Heart right ventricle (tissue), 16 donors: ENCODE measurements around the gene AKR1E2. TPM values are rescaled to one million over a fixed set of nuclear protein-coding genes. Genes with fewer than 3 reads are reported as not detected.

ENCODE experiments used
- ATAC-seq, 8 donors: fragments of 200-7000 bp; cut with Tn5 transposase; one replicate each; pipeline ENCODE4 v1.9.1; 2020; ENCODE audit warnings: mild to moderate bottlenecking in 8 of 8, moderate library complexity in 8 of 8, moderate number of reproducible peaks in 1 of 8
- DNase-seq, 2 donors: peaks; one replicate each; pipeline ENCODE4 v3.0.0-alpha.2; 2020
- H3K27ac ChIP-seq, 10 donors: fragments of 200-600 bp; sonication (generic) in 2 of 10; one replicate each; pipeline versions ENCODE4 v1.5.0 to v1.8.0; 2020 to 2022; ENCODE audit warnings: mild to moderate bottlenecking in 3 of 10
- H3K27me3 ChIP-seq, 7 donors: fragments of 200-600 bp; one replicate each; pipeline ENCODE4 v1.8.0; 2021 to 2022; ENCODE audit warnings: mild to moderate bottlenecking in 2 of 7
- H3K36me3 ChIP-seq, 9 donors: fragments of 200-600 bp; sonication (generic) in 1 of 9; one replicate each; pipeline versions ENCODE4 v1.5.0 to v1.8.0; 2020 to 2022; ENCODE audit warnings: mild to moderate bottlenecking in 2 of 9
- H3K4me1 ChIP-seq, 9 donors: fragments of 200-600 bp; sonication (generic) in 1 of 9; one replicate each; pipeline versions ENCODE4 v1.5.0 to v1.8.0; 2020 to 2022; ENCODE audit warnings: mild to moderate bottlenecking in 4 of 9
- H3K4me3 ChIP-seq, 10 donors: fragments of 200-600 bp; sonication (generic) in 2 of 10; one replicate each; pipeline versions ENCODE4 v1.5.0 to v1.8.0; 2020 to 2022; ENCODE audit warnings: mild to moderate bottlenecking in 7 of 10, moderate library complexity in 2 of 10
- H3K9me3 ChIP-seq, 11 donors: fragments of 200-600 bp in 10 of 11; sonication (generic) in 2 of 11; one replicate each; pipeline versions ENCODE4 v1.5.0 to v1.8.0; 2013 to 2022; ENCODE audit warnings: mild to moderate bottlenecking in 2 of 11, control low read depth in 1 of 11, moderate library complexity in 1 of 11
- WGBS, 2 donors: extraction: QIAGEN DNeasy Blood & Tissue Kit; methylation state at CpG; one replicate each; pipeline ENCODE4 v1.1.7; 2013; ENCODE audit warnings: inconsistent platforms in 1 of 2; 5-methylcytosine and 5-hydroxymethylcytosine counted together
- intact Hi-C, 10 donors: fragments of 100-400 bp; cut with DNase I; formaldehyde crosslinking; loops; one replicate each; pipeline versions ENCODE4 v1.11.1 to v1.14.2; 2022
- polyA plus RNA-seq, 2 donors: library from polyadenylated mRNA; stranded (reverse); fragments of 200-250 nt; gene quantifications; one replicate each; pipeline ENCODE4 v1.2.3, GENCODE V29; 2013
- total RNA-seq, 10 donors: library from RNA; stranded (reverse); fragmentation: NEBNext Ultra II Directional in 3 of 10; extraction: Animal tissue kit (Norgen Biotek cat#: 25700) in 3 of 10; gene quantifications; one replicate each; pipeline versions ENCODE4 v1.2.1 to v1.2.4, GENCODE V29; 2021 to 2023
- TF ChIP-seq, protein P1 (sequence below), 9 donors: fragments of 200-600 bp; sonication (generic) in 2 of 9; IDR thresholded peaks; one replicate each; pipeline versions ENCODE4 v1.5.0 to v1.8.0; 2021 to 2022; ENCODE audit warnings: antibody characterized with exemption in 9 of 9, mild to moderate bottlenecking in 5 of 9, moderate library complexity in 1 of 9
- donor health status: Arrhythmogenic right ventricular cardiomyopathy.
- donor health status: ischemic (EF 13 %, LVEDD 7.1; RV severe dilation, severe dysfunction).
- donor health status: healthy with polysubstance abuse.
- donor health status: DM: no; HTN: yes; CAD: no.
- donor health status: DM: no; HTN: no; CAD: no.
- donor health status: ischemic (EF 25% LVEDD 6.9; RV normal size, moderate dysfunction).
- donor health status: ischemic (EF 25% LVEDD 5.7; RV mildly dilated, moderate dysfunction).
- donor health status: healthy.
- donor health status: DM: yes; HTN: yes; CAD: no.
- donor health status: Ischemic cardiomyopathy.
- donor health status: ischemic (EF 35%, LVEDD 5.7; RV mildly dilated, moderate dysfunction).
- donor health status: nonischemic (EF 11% LVEDD 7.7; RV severe dilation, severe dysfunction).
- donor health status: DM: yes; HTN: yes; CAD: no.
- donor health status: PGD.
- donor health status: ischemic (EF 29% LVEDD 5.4; RV normal size, mild dysfunction).
- donor health status: nonischemic (EF 23%, LVEDD 6.1; RV moderate dilation, normal function).

Gene AKR1E2
- total and polyA plus RNA-seq, 12 donors, result 1.2 to 6.5 (median 4.1) TPM

- Histone ChIP-seq H3K4me1 (peaks cover 0 to 28% (median 17%) of the 10 kb centered on the region in 9 donors), H3K27ac (no peak overlapping the region), H3K9me3 (no peaks in the 10 kb centered on the region), H3K36me3 (peaks cover 0 to 20% (median 0%) of the 10 kb centered on the region in 9 donors), H3K27me3 (no peaks in the 10 kb centered on the region), H3K4me3 (no peak overlapping the region)
- WGBS, 2 donors, result 98 to 99% methylated on average over 11 of the region's 11 CpGs
- ATAC-seq (no peak), DNase-seq (no peak)
- intact Hi-C loops, result loop anchor here in 9 of 10 donors (5.0 to 10.0 kb wide), 11 partner anchors 137 to 779 kb away; partner anchors contain the start of gene AKR1C3 (in 1 of the 9)
- TF ChIP-seq, protein P1, sequence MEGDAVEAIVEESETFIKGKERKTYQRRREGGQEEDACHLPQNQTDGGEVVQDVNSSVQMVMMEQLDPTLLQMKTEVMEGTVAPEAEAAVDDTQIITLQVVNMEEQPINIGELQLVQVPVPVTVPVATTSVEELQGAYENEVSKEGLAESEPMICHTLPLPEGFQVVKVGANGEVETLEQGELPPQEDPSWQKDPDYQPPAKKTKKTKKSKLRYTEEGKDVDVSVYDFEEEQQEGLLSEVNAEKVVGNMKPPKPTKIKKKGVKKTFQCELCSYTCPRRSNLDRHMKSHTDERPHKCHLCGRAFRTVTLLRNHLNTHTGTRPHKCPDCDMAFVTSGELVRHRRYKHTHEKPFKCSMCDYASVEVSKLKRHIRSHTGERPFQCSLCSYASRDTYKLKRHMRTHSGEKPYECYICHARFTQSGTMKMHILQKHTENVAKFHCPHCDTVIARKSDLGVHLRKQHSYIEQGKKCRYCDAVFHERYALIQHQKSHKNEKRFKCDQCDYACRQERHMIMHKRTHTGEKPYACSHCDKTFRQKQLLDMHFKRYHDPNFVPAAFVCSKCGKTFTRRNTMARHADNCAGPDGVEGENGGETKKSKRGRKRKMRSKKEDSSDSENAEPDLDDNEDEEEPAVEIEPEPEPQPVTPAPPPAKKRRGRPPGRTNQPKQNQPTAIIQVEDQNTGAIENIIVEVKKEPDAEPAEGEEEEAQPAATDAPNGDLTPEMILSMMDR (IDR thresholded peaks at IDR 0.05), result no peak
Measured at GRCh38 chr10:4845766-4846165, 19.8 kb downstream of the AKR1E2 start.

DNA sequence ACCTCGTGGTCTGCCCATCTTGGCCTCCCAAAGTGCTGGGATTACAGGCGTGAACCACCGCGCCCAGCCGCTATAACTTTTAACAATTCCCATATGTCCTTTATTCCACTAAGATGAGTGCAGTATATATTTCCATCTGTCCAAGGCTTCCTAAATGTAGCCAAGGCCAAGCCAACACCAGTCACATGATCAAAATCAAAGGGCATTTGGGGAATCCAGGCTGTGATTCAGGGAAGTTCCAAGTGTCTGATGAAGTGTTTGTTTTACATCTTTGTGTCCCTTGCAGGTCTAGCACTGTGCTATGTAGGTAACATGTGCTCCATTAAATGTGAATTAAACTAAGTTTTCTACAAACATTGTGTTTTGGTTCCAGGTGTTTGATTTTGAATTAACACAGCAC is 20.8 kb downstream of the AKR1E2 start:
- intact Hi-C loops, result loop anchor here in 9 of 10 donors (5.0 to 10.0 kb wide), 11 partner anchors 136 to 778 kb away; partner anchors contain the start of gene AKR1C3 (in 1 of the 9)
- H3K27me3 ChIP-seq, result no peaks in the 10 kb centered on the region
- no peak overlapping the region for H3K4me3 ChIP-seq
- ATAC-seq (no peak), DNase-seq (no peak)
- TF ChIP-seq, protein P1 (IDR thresholded peaks at IDR 0.05), result no peak
- 78 to 86% methylated on average over 5 of the region's 5 CpGs for WGBS, 2 donors
- H3K9me3 ChIP-seq, result no peaks in the 10 kb centered on the region
- H3K4me1 ChIP-seq, result peaks cover 0 to 28% (median 17%) of the 10 kb centered on the region in 9 donors
- H3K27ac ChIP-seq, result peak overlapping the region in 1 of 10 donors; percentile 52
- H3K36me3 ChIP-seq, result peaks cover 0 to 15% (median 0%) of the 10 kb centered on the region in 9 donors

GRCh38 chr10:4847561-4848355 is 21.8 kb downstream of the AKR1E2 start:
- intact Hi-C loops, result loop anchor here (2.0 to 10.0 kb wide), 15 partner anchors 31 to 777 kb away; partner anchors contain the start of gene AKR1C3 (in 2 of the 10)
- H3K4me1 ChIP-seq, result peaks cover 2 to 38% (median 26%) of the 10 kb centered on the region in 9 donors
- no peak overlapping the region for H3K4me3 ChIP-seq
- H3K9me3 ChIP-seq, result no peaks in the 10 kb centered on the region
- ATAC-seq (peak in 5 of 8 donors; percentile 10 to 59 (median 24)), DNase-seq (peak in 1 of 2 donors; percentile 31)
- TF ChIP-seq, protein P1 (IDR thresholded peaks at IDR 0.05), result no peak
- peaks cover 0 to 12% (median 0%) of the 10 kb centered on the region in 9 donors for H3K36me3 ChIP-seq
- no peaks in the 10 kb centered on the region for H3K27me3 ChIP-seq
- peak overlapping the region in 8 of 10 donors; percentile 9 to 52 (median 29) for H3K27ac ChIP-seq
- 80 to 85% methylated on average over 7 of the region's 7 CpGs for WGBS, 2 donors

DNA sequence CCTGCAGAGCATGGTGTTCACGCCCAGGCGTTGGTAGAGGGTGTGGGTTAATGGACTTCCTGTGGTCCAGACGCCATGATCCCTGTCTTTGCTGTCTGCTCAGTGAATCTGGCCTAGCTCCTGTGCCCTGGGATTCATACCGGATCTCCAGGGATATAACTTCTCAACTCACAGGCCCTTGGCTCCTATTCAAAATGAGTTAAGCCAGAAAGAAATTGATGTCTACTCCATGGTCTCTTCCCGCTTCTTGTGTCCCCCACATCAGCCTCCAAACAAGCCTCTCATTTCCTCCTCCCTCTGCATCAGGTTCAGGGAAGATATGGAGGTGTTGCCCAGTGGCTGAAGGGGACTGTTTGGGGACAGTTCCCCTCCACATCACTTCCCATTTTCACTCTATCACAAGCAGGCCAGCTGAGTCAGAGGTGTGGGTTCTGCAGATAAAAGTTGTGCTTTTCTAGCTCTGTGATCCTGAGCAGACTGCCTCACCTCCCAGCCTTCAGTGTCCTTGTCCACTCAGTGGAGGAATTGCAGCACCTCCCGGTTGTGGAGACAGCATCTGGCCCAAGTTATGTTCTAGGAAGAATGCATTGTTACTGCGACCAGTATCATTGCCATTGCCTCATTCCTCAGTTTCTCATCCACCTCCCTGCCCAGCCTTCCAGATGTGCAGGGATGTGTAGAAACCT is 22.5 kb downstream of the AKR1E2 start:
- DNase-seq, result no peak
- H3K27ac ChIP-seq, result peak overlapping the region in 6 of 10 donors; percentile 9 to 52 (median 34)
- peaks cover 5 to 45% (median 28%) of the 10 kb centered on the region in 9 donors for H3K4me1 ChIP-seq
- no peaks in the 10 kb centered on the region for H3K27me3 ChIP-seq
- no peak for ATAC-seq
- intact Hi-C loops, result loop anchor here (1.0 to 10.0 kb wide), 18 partner anchors 32 to 776 kb away; partner anchors contain the start of gene AKR1C3 (in 5 of the 10)
- peaks cover 0 to 5% (median 0%) of the 10 kb centered on the region in 9 donors for H3K36me3 ChIP-seq
- 80 to 82% methylated on average over 7 of the region's 7 CpGs for WGBS, 2 donors
- H3K9me3 ChIP-seq, result no peaks in the 10 kb centered on the region
- TF ChIP-seq, protein P1 (IDR thresholded peaks at IDR 0.05), result no peak
- no peak overlapping the region for H3K4me3 ChIP-seq
